Measurements from ENCODE around the gene FLYWCH1. TPM values are rescaled to one million over a fixed set of nuclear protein-coding genes. Genes with fewer than 3 reads are reported as not detected.

The FLYWCH1 gene
- total and polyA plus RNA-seq, 7 donors = 6.9 to 51.5 (median 28.6) TPM

DNA sequence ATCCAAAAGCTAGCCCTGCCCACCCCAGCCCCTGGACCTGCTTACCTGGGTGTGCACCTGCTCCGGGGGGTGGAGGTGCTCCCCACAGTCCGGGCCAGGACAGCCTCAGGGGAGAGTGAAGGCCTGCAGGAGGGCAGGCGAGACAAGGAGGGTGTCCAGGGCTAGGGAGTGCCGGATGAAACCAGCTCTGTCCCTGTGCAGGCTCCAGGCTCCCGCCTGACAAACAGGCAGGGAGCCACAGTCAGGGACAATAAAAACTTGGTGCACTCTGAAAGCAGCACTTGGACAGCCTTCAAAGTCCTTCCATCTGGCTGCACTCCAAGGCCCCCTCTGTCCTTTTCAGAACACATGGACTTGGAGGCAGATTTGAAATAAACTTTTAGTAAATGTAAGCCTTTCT is 61.4 kb downstream of the FLYWCH1 start:
- H3K9me3 ChIP-seq = no peaks in the 10 kb centered on the region

DNA sequence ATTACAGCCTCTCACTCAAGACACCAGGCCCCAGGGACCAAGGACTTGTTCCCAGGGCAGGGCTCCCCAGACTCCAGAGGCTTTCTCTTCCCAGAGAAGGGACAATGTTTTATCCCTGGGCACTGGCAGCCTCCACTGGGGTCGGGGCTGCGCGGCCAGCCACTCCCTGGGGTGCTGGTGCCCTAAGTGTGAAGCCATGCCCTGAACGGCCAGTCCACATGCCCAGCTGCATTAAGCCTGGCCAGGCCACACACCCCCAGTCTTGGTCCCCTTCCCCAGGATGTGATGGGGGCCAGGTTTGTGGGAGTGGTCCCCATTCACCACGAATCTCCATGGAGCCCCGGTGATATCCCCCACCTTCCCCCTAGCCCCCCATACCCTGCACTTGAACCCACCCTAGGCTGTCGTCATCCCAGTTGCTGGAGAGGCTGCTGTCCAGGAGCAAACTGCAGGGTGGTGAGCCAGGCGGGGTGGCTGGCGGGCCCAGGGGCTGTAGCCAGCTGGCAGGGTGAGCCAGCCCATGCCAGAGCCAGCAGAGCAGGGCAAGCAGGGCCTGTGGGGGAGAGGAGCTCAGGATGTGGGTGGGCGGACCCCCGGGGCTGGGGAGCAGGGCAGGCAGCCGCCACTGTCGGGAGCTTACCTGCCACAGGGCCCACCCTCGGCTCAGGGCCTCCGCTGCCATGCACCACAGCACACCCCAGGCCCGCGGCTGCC is 62.0 kb downstream of the FLYWCH1 start:
- Histone ChIP-seq H3K9me3 (no peaks in the 10 kb centered on the region), H3K27me3 (peaks cover 0 to 34% (median 13%) of the 10 kb centered on the region in 3 donors), H3K4me1 (peaks cover 0 to 17% (median 15%) of the 10 kb centered on the region in 4 donors), H3K36me3 (no peaks in the 10 kb centered on the region), H3K4me3 (no peak overlapping the region), H3K27ac (no peak overlapping the region)
- DNase-seq = no peak
- intact Hi-C loops (cut with DNase I) = no loop called here
- TF ChIP-seq POLR2A (IDR thresholded peaks at IDR 0.05) = no peak
- TF ChIP-seq POLR2AphosphoS5 (IDR thresholded peaks at IDR 0.05) = no peak
- no peak for TF ChIP-seq CTCF (IDR thresholded peaks at IDR 0.05)
- no peak for TF ChIP-seq EP300 (IDR thresholded peaks at IDR 0.05)
- WGBS, 2 donors = 85 to 87% methylated on average over 17 of the region's 17 CpGs

More for the DNA sequence above, 61.4 kb downstream of the FLYWCH1 start:
- Histone ChIP-seq H3K27me3 (peaks cover 2 to 34% (median 19%) of the 10 kb centered on the region in 3 donors), H3K4me1 (peaks cover 0 to 22% (median 21%) of the 10 kb centered on the region in 4 donors), H3K4me3 (no peak overlapping the region), H3K27ac (no peak overlapping the region), H3K36me3 (no peaks in the 10 kb centered on the region)
- no peak for TF ChIP-seq CTCF (IDR thresholded peaks at IDR 0.05)
- TF ChIP-seq EP300 (IDR thresholded peaks at IDR 0.05) = no peak
- TF ChIP-seq POLR2AphosphoS5 (IDR thresholded peaks at IDR 0.05) = no peak
- no peak for TF ChIP-seq POLR2A (IDR thresholded peaks at IDR 0.05)
- DNase-seq = no peak
- WGBS, 2 donors = 38 to 85% methylated on average over 5 of the region's 5 CpGs
- intact Hi-C loops (cut with DNase I) = no loop called here

GRCh38 chr16:2974319-2975056 is 62.8 kb downstream of the FLYWCH1 start:
- 92 to 95% methylated on average over 15 of the region's 15 CpGs for WGBS, 2 donors
- TF ChIP-seq POLR2A (IDR thresholded peaks at IDR 0.05) (no peak), POLR2AphosphoS5 (IDR thresholded peaks at IDR 0.05) (no peak), EP300 (IDR thresholded peaks at IDR 0.05) (no peak), CTCF (IDR thresholded peaks at IDR 0.05) (no peak)
- DNase-seq = no peak
- H3K9me3 ChIP-seq = no peaks in the 10 kb centered on the region
- peaks cover 4 to 39% (median 16%) of the 10 kb centered on the region in 3 donors for H3K27me3 ChIP-seq
- intact Hi-C loops (cut with DNase I) = no loop called here
- no peaks in the 10 kb centered on the region for H3K36me3 ChIP-seq
- peaks cover 0 to 13% (median 11%) of the 10 kb centered on the region in 4 donors for H3K4me1 ChIP-seq
- no peak overlapping the region for H3K27ac ChIP-seq
- no peak overlapping the region for H3K4me3 ChIP-seq

- whole genome bisulfite sequencing, 2 donors = 94 to 95% methylated on average over 28 of the region's 28 CpGs
- Histone ChIP-seq H3K27ac (no peak overlapping the region), H3K27me3 (peaks cover 7 to 38% (median 13%) of the 10 kb centered on the region in 3 donors), H3K4me3 (no peak overlapping the region), H3K9me3 (no peaks in the 10 kb centered on the region), H3K36me3 (no peaks in the 10 kb centered on the region), H3K4me1 (peaks cover 0 to 12% (median 10%) of the 10 kb centered on the region in 4 donors)
- TF ChIP-seq POLR2AphosphoS5 (IDR thresholded peaks at IDR 0.05) = no peak
- TF ChIP-seq CTCF (IDR thresholded peaks at IDR 0.05) = no peak
- DNase-seq = no peak
- intact Hi-C loops (cut with DNase I) = no loop called here
Measured at GRCh38 chr16:2975161-2975795, 63.5 kb downstream of the FLYWCH1 start.
